Duodenal mucosa (tissue), 2 donors: ENCODE data around the gene SYNPO.

Experiments
- H3K27ac ChIP-seq: one replicate; pipeline ENCODE4 v1.7.0; 2013; ENCODE audit warnings: low read depth, low read length
- H3K27me3 ChIP-seq, 2 donors: one replicate each; pipeline ENCODE4 v1.7.0; 2013; ENCODE audit warnings: low read length in 2 of 2, control low read depth in 1 of 2; ENCODE audit not compliant: insufficient read depth in 2 of 2, control insufficient read depth in 1 of 2
- H3K36me3 ChIP-seq, 2 donors: one replicate each; pipeline ENCODE4 v1.7.0; 2013; ENCODE audit warnings: low read length in 2 of 2, control low read depth in 1 of 2; ENCODE audit not compliant: insufficient read depth in 2 of 2, control insufficient read depth in 1 of 2
- H3K4me1 ChIP-seq, 2 donors: one replicate each; pipeline ENCODE4 v1.7.0; 2013; ENCODE audit warnings: low read length in 2 of 2, control low read depth in 1 of 2; ENCODE audit not compliant: insufficient read depth in 2 of 2, control insufficient read depth in 1 of 2
- H3K4me3 ChIP-seq, 2 donors: one replicate each; pipeline ENCODE4 v1.7.0; 2013; ENCODE audit warnings: low read length in 2 of 2, low read depth in 1 of 2
- H3K9ac ChIP-seq, 2 donors: one replicate each; pipeline ENCODE4 v1.7.0; 2013; ENCODE audit warnings: low read length in 2 of 2, low read depth in 1 of 2
- H3K9me3 ChIP-seq, 2 donors: one replicate each; pipeline ENCODE4 v1.7.0; 2013; ENCODE audit warnings: low read length in 2 of 2, control low read depth in 1 of 2; ENCODE audit not compliant: control insufficient read depth in 1 of 2

Gene SYNPO

GRCh38 chr5:150675069-150675468 is 34.6 kb downstream of the SYNPO start:
- Histone ChIP-seq H3K4me1 (peaks cover 0 to 12% of the 10 kb centered on the region in 2 donors), H3K4me3 (no peak overlapping the region), H3K9me3 (no peaks in the 10 kb centered on the region), H3K27me3 (peaks cover 18 to 29% of the 10 kb centered on the region in 2 donors), H3K27ac (no peak overlapping the region), H3K36me3 (no peaks in the 10 kb centered on the region), H3K9ac (no peak overlapping the region)

GRCh38 chr5:150676578-150676977 is 36.1 kb downstream of the SYNPO start:
- H3K27ac ChIP-seq = no peak overlapping the region
- peaks cover 5 to 14% of the 10 kb centered on the region in 2 donors for H3K27me3 ChIP-seq
- no peak overlapping the region for H3K9ac ChIP-seq
- H3K4me3 ChIP-seq = no peak overlapping the region
- no peaks in the 10 kb centered on the region for H3K36me3 ChIP-seq
- no peaks in the 10 kb centered on the region for H3K9me3 ChIP-seq
- peaks cover 0 to 10% of the 10 kb centered on the region in 2 donors for H3K4me1 ChIP-seq

GRCh38 chr5:150689120-150689519 is 48.7 kb downstream of the SYNPO start:
- H3K27ac ChIP-seq = no peak overlapping the region
- H3K9me3 ChIP-seq = no peaks in the 10 kb centered on the region
- H3K4me3 ChIP-seq = no peak overlapping the region
- H3K27me3 ChIP-seq = no peaks in the 10 kb centered on the region
- H3K4me1 ChIP-seq = no peaks in the 10 kb centered on the region
- H3K36me3 ChIP-seq = peaks cover 36 to 41% of the 10 kb centered on the region in 2 donors
- H3K9ac ChIP-seq = no peak overlapping the region

- no peak overlapping the region for H3K9ac ChIP-seq
- no peaks in the 10 kb centered on the region for H3K9me3 ChIP-seq
- no peak overlapping the region for H3K4me3 ChIP-seq
- H3K36me3 ChIP-seq = peaks cover 51 to 57% of the 10 kb centered on the region in 2 donors
- no peak overlapping the region for H3K27ac ChIP-seq
- no peaks in the 10 kb centered on the region for H3K4me1 ChIP-seq
- no peaks in the 10 kb centered on the region for H3K27me3 ChIP-seq
Observed at GRCh38 chr5:150690760-150691159, 50.3 kb downstream of the SYNPO start.

- H3K36me3 ChIP-seq = peaks cover 63 to 72% of the 10 kb centered on the region in 2 donors
- no peak overlapping the region for H3K9ac ChIP-seq
- H3K4me1 ChIP-seq = no peaks in the 10 kb centered on the region
- no peaks in the 10 kb centered on the region for H3K9me3 ChIP-seq
- H3K27me3 ChIP-seq = no peaks in the 10 kb centered on the region
- no peak overlapping the region for H3K4me3 ChIP-seq
- H3K27ac ChIP-seq = no peak overlapping the region
Observed at GRCh38 chr5:150692276-150692675, 51.8 kb downstream of the SYNPO start.

GRCh38 chr5:150694612-150695011 is 54.2 kb downstream of the SYNPO start:
- H3K4me3 ChIP-seq = no peak overlapping the region
- H3K36me3 ChIP-seq = peaks cover 68 to 81% of the 10 kb centered on the region in 2 donors
- H3K9ac ChIP-seq = no peak overlapping the region
- peaks cover 5 to 10% of the 10 kb centered on the region in 2 donors for H3K4me1 ChIP-seq
- no peaks in the 10 kb centered on the region for H3K9me3 ChIP-seq
- H3K27me3 ChIP-seq = no peaks in the 10 kb centered on the region
- H3K27ac ChIP-seq = no peak overlapping the region

GRCh38 chr5:150700246-150700593 is 59.8 kb downstream of the SYNPO start:
- Histone ChIP-seq H3K4me1 (peaks cover 11 to 20% of the 10 kb centered on the region in 2 donors), H3K36me3 (peaks cover 25 to 33% of the 10 kb centered on the region in 2 donors), H3K27me3 (no peaks in the 10 kb centered on the region), H3K9me3 (no peaks in the 10 kb centered on the region), H3K27ac (peak overlapping the region; percentile 97), H3K9ac (peak overlapping the region; percentile 98 to 99), H3K4me3 (peak overlapping the region; percentile 99 to 100)

GRCh38 chr5:150700594-150701377 is 60.3 kb downstream of the SYNPO start, which contains the start of gene RBM22:
Gene RBM22 (minus strand): TSS chr5:150701062. CDS start chr5:150700985, 77 bp downstream.
- peaks cover 11 to 20% of the 10 kb centered on the region in 2 donors for H3K4me1 ChIP-seq
- H3K9ac ChIP-seq = peak within 1 kb of the TSS; percentile 98 to 99
- peak within 1 kb of the TSS; percentile 97 for H3K27ac ChIP-seq
- peaks cover 20 to 27% of the 10 kb centered on the region in 2 donors for H3K36me3 ChIP-seq
- no peaks in the 10 kb centered on the region for H3K27me3 ChIP-seq
- no peaks in the 10 kb centered on the region for H3K9me3 ChIP-seq
- H3K4me3 ChIP-seq = peak within 1 kb of the TSS; percentile 99 to 100

- H3K9ac ChIP-seq = no peak overlapping the region
- H3K9me3 ChIP-seq = no peaks in the 10 kb centered on the region
- H3K4me3 ChIP-seq = no peak overlapping the region
- no peaks in the 10 kb centered on the region for H3K27me3 ChIP-seq
- H3K36me3 ChIP-seq = peaks cover 6 to 7% of the 10 kb centered on the region in 2 donors
- peaks cover 11 to 19% of the 10 kb centered on the region in 2 donors for H3K4me1 ChIP-seq
- no peak overlapping the region for H3K27ac ChIP-seq
Observed at GRCh38 chr5:150703762-150704161, 63.3 kb downstream of the SYNPO start.

- Histone ChIP-seq H3K27me3 (no peaks in the 10 kb centered on the region), H3K4me1 (no peaks in the 10 kb centered on the region), H3K4me3 (no peak overlapping the region), H3K9ac (no peak overlapping the region), H3K9me3 (no peaks in the 10 kb centered on the region), H3K36me3 (peaks cover 24 to 37% of the 10 kb centered on the region in 2 donors), H3K27ac (no peak overlapping the region)
Observed at GRCh38 chr5:150706776-150707390, 66.4 kb downstream of the SYNPO start.
